GM15510 (cell line): ENCODE results near the gene KCNK5.

Experiments
- POLR2A ChIP-seq: IDR thresholded peaks from 3 replicates; pipeline ENCODE4 v1.6.1; 2011; ENCODE audit warnings: borderline replicate concordance; ENCODE audit not compliant: insufficient read length; ENCODE audit errors: extremely low read depth

Gene KCNK5

GRCh38 chr6:39188571-39188970 lies 40.7 kb downstream of the KCNK5 start:
- TF ChIP-seq POLR2A, result no peak

GRCh38 chr6:39188098-39188450 lies 41.2 kb downstream of the KCNK5 start:
- TF ChIP-seq POLR2A, result no peak

GRCh38 chr6:39184906-39185580 lies 44.2 kb downstream of the KCNK5 start:
- TF ChIP-seq POLR2A, result no peak

- TF ChIP-seq POLR2A, result no peak
Measured at GRCh38 chr6:39182604-39183003, 46.7 kb downstream of the KCNK5 start.

GRCh38 chr6:39181826-39182225 lies 47.4 kb downstream of the KCNK5 start:
- TF ChIP-seq POLR2A, result no peak

- no peak for TF ChIP-seq POLR2A
Measured at GRCh38 chr6:39181333-39181732, 47.9 kb downstream of the KCNK5 start.

- TF ChIP-seq POLR2A, result no peak
Measured at GRCh38 chr6:39178804-39179203, 50.5 kb downstream of the KCNK5 start.

GRCh38 chr6:39178235-39178634 lies 51.0 kb downstream of the KCNK5 start:
- no peak for TF ChIP-seq POLR2A

- no peak for TF ChIP-seq POLR2A
Measured at GRCh38 chr6:39177130-39177529, 52.1 kb downstream of the KCNK5 start.

GRCh38 chr6:39173270-39173669 lies 56.0 kb downstream of the KCNK5 start:
- TF ChIP-seq POLR2A, result no peak

- TF ChIP-seq POLR2A, result no peak
Measured at GRCh38 chr6:39172377-39172757, 56.9 kb downstream of the KCNK5 start.

- TF ChIP-seq POLR2A, result no peak
Measured at GRCh38 chr6:39171489-39172376, 57.5 kb downstream of the KCNK5 start.

- TF ChIP-seq POLR2A, result no peak
Measured at GRCh38 chr6:39170860-39171259, 58.4 kb downstream of the KCNK5 start.

GRCh38 chr6:39170389-39170788 lies 58.9 kb downstream of the KCNK5 start:
- no peak for TF ChIP-seq POLR2A

- TF ChIP-seq POLR2A, result no peak
Measured at GRCh38 chr6:39169448-39170344, 59.6 kb downstream of the KCNK5 start.
